Neural progenitor cell (in vitro differentiated cells): ENCODE data around the gene TSHZ2. TPM values are rescaled to one million over a fixed set of nuclear protein-coding genes. Genes with fewer than 3 reads are reported as not detected.
"Not testable (repeated sequence)": the region's sequence is repeated elsewhere in the genome, so short reads cannot be mapped to it uniquely, and the experiment has no call there.

Experiments used
- DNase-seq: peaks from one replicate; pipeline ENCODE4 v3.0.0-alpha.2; 2016; ENCODE audit warnings: low spot score
- H2AFZ ChIP-seq: fragments of 200-600 bp; sonication (generic); replicated peaks from 2 replicates; pipeline ENCODE4 v1.6.1; 2016; ENCODE audit warnings: antibody characterized with exemption
- H3F3A ChIP-seq: fragments of 200-600 bp; sonication (generic); 2 replicates; pipeline ENCODE4 v1.6.1; 2016; ENCODE audit warnings: antibody characterized with exemption, low read depth
- H3K27ac ChIP-seq: fragments of 200-600 bp; sonication (generic); 2 replicates; pipeline ENCODE4 v1.5.1; 2016; ENCODE audit warnings: mild to moderate bottlenecking
- H3K27me3 ChIP-seq: fragments of 200-600 bp; sonication (generic); 2 replicates; pipeline ENCODE4 v1.6.1; 2016; ENCODE audit warnings: mild to moderate bottlenecking, moderate library complexity
- H3K36me3 ChIP-seq: fragments of 200-600 bp; sonication (generic); 2 replicates; pipeline ENCODE4 v1.5.1; 2016
- H3K4me1 ChIP-seq: fragments of 200-600 bp; sonication (generic); 2 replicates; pipeline ENCODE4 v1.6.1; 2016; ENCODE audit warnings: mixed run types
- H3K4me2 ChIP-seq: fragments of 200-600 bp; sonication (generic); 2 replicates; pipeline ENCODE4 v1.6.1; 2016
- H3K4me3 ChIP-seq: fragments of 200-600 bp; sonication (generic); 2 replicates; pipeline ENCODE4 v1.5.1; 2016
- H3K79me2 ChIP-seq: fragments of 200-600 bp; sonication (generic); 2 replicates; pipeline ENCODE4 v1.6.1; 2016; ENCODE audit warnings: low read depth
- H3K9ac ChIP-seq: fragments of 200-600 bp; sonication (generic); 2 replicates; pipeline ENCODE4 v1.6.1; 2016
- H3K9me3 ChIP-seq: fragments of 200-600 bp; sonication (generic); 2 replicates; pipeline ENCODE4 v1.5.1; 2016; ENCODE audit warnings: low read depth
- H4K20me1 ChIP-seq: fragments of 200-600 bp; sonication (generic); 2 replicates; pipeline ENCODE4 v1.6.1; 2016; ENCODE audit warnings: low read depth
- H3K27ac Mint-ChIP-seq: 3 replicates; pipeline ENCODE4 v1.8.0; 2021; ENCODE audit warnings: mixed read lengths
- H3K27me3 Mint-ChIP-seq: 2 replicates; pipeline ENCODE4 v1.8.0; 2022; ENCODE audit warnings: low read depth, mild to moderate bottlenecking, inconsistent platforms, moderate library complexity, mixed read lengths; ENCODE audit not compliant: insufficient read depth
- H3K36me3 Mint-ChIP-seq: 3 replicates; pipeline ENCODE4 v1.8.0; 2021; ENCODE audit warnings: mixed read lengths
- H3K4me1 Mint-ChIP-seq: 3 replicates; pipeline ENCODE4 v1.8.0; 2021; ENCODE audit warnings: mixed read lengths
- H3K4me3 Mint-ChIP-seq: 3 replicates; pipeline ENCODE4 v1.8.0; 2021; ENCODE audit warnings: mild to moderate bottlenecking, moderate library complexity, mixed read lengths
- H3K9me3 Mint-ChIP-seq: 3 replicates; pipeline ENCODE4 v1.8.0; 2020; ENCODE audit warnings: mixed read lengths
- EZH2 ChIP-seq: fragments of 200-600 bp; sonication (generic); IDR thresholded peaks from 2 replicates; pipeline ENCODE4 v1.6.1; 2017; ENCODE audit warnings: antibody characterized with exemption, mild to moderate bottlenecking, moderate library complexity
- EZH2phosphoT487 ChIP-seq: fragments of 200-600 bp; sonication (generic); IDR thresholded peaks from 2 replicates; pipeline ENCODE4 v1.6.1; 2017; ENCODE audit warnings: antibody characterized with exemption
- total RNA-seq: library from RNA; depleted of rRNA; stranded (reverse); fragments of >200 nt; gene quantifications from 2 replicates; pipeline ENCODE4 v1.2.3, GENCODE V29; 2015; ENCODE audit warnings: low replicate concordance
- TF ChIP-seq, protein P1 (sequence below): fragments of 200-600 bp; sonication (generic); IDR thresholded peaks from 2 replicates; pipeline ENCODE4 v1.5.1; 2017; ENCODE audit warnings: antibody characterized with exemption, mild to moderate bottlenecking

The TSHZ2 gene
- total RNA-seq, 1 donor from 2014 or later: 1.8 TPM

DNA sequence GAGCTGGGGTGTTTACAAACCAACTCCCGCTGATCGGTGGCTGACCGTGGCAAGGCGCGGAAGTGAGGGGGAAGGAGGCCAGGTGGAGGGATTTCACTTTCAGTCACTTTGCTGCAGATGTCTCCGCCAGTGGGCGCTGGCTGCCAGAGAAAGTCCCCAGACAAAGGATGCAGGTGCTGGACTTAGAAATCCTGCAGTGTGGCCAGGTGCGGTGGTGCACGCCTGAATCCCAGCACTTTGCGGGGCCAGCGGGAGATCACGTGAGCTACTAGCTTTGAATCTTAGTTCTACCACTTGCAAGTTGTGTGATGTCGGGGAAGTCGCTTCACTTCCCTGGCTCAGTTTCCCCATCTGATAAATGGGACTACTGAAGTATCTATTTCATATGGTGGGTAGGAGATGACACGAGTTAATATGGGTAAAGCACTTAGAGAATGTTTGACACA lies 441.1 kb downstream of the TSHZ2 start:
- Histone ChIP-seq H2AFZ (peak overlapping the region; percentile 98), H3K9me3 (no peaks in the 10 kb centered on the region), H3K4me1 (peaks cover 22% of the 10 kb centered on the region), H3K27ac (no peak overlapping the region), H3K4me2 (peak overlapping the region; percentile 60), H3K9ac (no peak overlapping the region), H3K27me3 (no peaks in the 10 kb centered on the region), H3K36me3 (no peaks in the 10 kb centered on the region), H3F3A (peaks cover 16% of the 10 kb centered on the region), H3K4me3 (peak overlapping the region; percentile 11), H3K79me2 (no peaks in the 10 kb centered on the region), H4K20me1 (no peaks in the 10 kb centered on the region)
- TF ChIP-seq EZH2phosphoT487: no peak
- TF ChIP-seq, protein P1, sequence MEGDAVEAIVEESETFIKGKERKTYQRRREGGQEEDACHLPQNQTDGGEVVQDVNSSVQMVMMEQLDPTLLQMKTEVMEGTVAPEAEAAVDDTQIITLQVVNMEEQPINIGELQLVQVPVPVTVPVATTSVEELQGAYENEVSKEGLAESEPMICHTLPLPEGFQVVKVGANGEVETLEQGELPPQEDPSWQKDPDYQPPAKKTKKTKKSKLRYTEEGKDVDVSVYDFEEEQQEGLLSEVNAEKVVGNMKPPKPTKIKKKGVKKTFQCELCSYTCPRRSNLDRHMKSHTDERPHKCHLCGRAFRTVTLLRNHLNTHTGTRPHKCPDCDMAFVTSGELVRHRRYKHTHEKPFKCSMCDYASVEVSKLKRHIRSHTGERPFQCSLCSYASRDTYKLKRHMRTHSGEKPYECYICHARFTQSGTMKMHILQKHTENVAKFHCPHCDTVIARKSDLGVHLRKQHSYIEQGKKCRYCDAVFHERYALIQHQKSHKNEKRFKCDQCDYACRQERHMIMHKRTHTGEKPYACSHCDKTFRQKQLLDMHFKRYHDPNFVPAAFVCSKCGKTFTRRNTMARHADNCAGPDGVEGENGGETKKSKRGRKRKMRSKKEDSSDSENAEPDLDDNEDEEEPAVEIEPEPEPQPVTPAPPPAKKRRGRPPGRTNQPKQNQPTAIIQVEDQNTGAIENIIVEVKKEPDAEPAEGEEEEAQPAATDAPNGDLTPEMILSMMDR: peak; percentile 65
- peaks cover 2% of the 10 kb centered on the region for H3K36me3 Mint-ChIP-seq
- H3K27ac Mint-ChIP-seq: peak overlapping the region; percentile 86
- H3K4me1 Mint-ChIP-seq: peaks cover 40% of the 10 kb centered on the region
- DNase-seq: peak; percentile 67
- peaks cover 3% of the 10 kb centered on the region for H3K27me3 Mint-ChIP-seq
- H3K4me3 Mint-ChIP-seq: no peak overlapping the region
- H3K9me3 Mint-ChIP-seq: peaks cover 2% of the 10 kb centered on the region

DNA sequence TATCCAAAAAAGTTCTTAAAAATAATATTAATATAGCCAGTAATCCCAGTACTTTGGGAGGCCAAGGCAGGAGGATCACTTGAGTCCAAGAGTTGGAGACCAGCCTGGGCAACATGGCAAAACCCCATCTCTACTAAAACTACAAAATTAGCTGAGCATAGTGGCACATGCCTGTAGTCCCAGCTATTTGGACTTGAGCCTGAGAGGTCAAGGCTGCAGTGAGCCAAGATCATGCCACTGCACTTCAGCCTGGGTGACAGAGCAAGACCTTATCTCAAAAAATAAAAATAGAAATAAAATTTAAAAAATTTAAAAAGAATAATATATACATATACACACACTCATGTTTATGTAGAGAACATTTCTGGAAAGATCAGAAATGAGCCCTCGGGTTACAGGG lies 441.7 kb downstream of the TSHZ2 start:
- not testable (repeated sequence) for H3K27me3 Mint-ChIP-seq, H4K20me1 ChIP-seq, H3K36me3 ChIP-seq, H2AFZ ChIP-seq, H3K9me3 ChIP-seq, H3K4me2 ChIP-seq, H3K27ac Mint-ChIP-seq, H3K4me3 ChIP-seq, H3K36me3 Mint-ChIP-seq, H3K4me3 Mint-ChIP-seq, H3K27me3 ChIP-seq, H3K27ac ChIP-seq, H3K79me2 ChIP-seq, DNase-seq, H3K9ac ChIP-seq, H3K9me3 Mint-ChIP-seq
- peaks cover 36% of the 10 kb centered on the region for H3K4me1 Mint-ChIP-seq
- peaks cover 20% of the 10 kb centered on the region for H3K4me1 ChIP-seq
- H3F3A ChIP-seq: peaks cover 16% of the 10 kb centered on the region

DNA sequence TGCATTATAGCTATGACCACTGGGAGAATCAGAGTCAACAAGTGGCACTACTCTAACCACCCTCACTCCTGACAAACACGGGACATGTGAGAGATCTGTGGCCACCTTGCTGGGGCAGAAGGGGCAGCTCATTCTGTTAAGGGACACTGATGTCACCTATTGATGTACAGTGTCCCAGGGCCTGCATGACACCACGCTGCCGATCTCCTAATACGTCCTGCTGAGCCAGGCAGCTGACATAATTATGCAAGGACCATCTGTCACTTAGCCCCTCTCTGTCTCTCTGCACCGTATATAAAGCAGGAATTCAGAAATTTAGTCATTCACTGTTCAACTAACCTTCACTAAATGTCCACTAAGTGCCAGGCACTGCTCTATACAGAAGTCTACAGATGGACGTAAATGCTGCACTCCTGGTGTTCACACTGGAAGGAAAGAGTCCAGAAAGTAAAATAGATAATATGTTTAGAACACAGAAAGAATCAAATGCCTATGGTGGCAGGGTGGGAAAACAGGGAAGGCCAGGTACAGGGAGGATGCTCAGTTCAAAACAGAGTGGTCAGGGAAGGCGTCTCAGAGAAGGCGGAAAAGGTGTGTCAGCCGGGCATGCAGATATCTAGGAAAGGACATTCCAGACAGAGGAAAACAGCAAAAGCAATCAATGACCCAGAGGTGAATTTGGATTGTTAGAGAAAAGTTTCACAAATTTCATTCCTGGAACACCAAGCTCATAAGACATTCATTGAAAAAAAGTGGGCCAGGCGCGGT lies 447.7 kb downstream of the TSHZ2 start:
- Histone ChIP-seq H3K27me3 (no peaks in the 10 kb centered on the region), H3K27ac (no peak overlapping the region), H3K4me2 (no peak overlapping the region), H4K20me1 (no peaks in the 10 kb centered on the region), H3K36me3 (no peaks in the 10 kb centered on the region), H3K4me3 (no peak overlapping the region), H3K9ac (no peak overlapping the region), H2AFZ (no peak overlapping the region), H3F3A (no peaks in the 10 kb centered on the region), H3K79me2 (no peaks in the 10 kb centered on the region), H3K9me3 (no peaks in the 10 kb centered on the region), H3K4me1 (no peaks in the 10 kb centered on the region)
- H3K9me3 Mint-ChIP-seq: peaks cover 2% of the 10 kb centered on the region
- DNase-seq: no peak
- no peak overlapping the region for H3K4me3 Mint-ChIP-seq
- TF ChIP-seq EZH2phosphoT487 (no peak), EZH2 (no peak)
- TF ChIP-seq, protein P1: no peak
- peaks cover 18% of the 10 kb centered on the region for H3K4me1 Mint-ChIP-seq
- no peak overlapping the region for H3K27ac Mint-ChIP-seq
- H3K36me3 Mint-ChIP-seq: peaks cover 2% of the 10 kb centered on the region
- no peaks in the 10 kb centered on the region for H3K27me3 Mint-ChIP-seq

DNA sequence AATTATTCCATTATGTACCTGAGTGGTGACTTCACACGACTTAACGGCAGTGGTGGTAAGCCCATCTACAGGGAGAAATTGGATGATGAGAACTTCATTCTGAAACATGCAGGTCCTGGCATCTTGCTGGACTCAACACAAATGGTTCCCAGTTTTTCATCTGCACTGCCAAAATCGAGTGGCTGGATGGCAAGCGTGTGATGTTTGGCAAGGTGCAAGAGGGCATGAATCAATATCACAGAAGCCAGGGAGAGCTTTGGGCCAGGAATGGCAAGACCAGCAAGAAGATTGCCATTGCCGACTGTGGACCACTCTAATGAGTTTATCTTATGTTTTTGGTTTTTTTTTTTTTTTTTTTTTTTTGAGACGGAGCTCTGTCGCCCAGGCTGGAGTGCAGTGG lies 449.2 kb downstream of the TSHZ2 start:
- Histone ChIP-seq H3K4me1 (no peaks in the 10 kb centered on the region), H3F3A (no peaks in the 10 kb centered on the region), H3K27me3 (no peaks in the 10 kb centered on the region), H3K79me2 (no peaks in the 10 kb centered on the region), H3K4me3 (no peak overlapping the region), H3K36me3 (no peaks in the 10 kb centered on the region), H4K20me1 (no peaks in the 10 kb centered on the region), H3K9me3 (no peaks in the 10 kb centered on the region), H3K9ac (no peak overlapping the region), H3K4me2 (no peak overlapping the region), H2AFZ (no peak overlapping the region), H3K27ac (no peak overlapping the region)
- peaks cover 2% of the 10 kb centered on the region for H3K9me3 Mint-ChIP-seq
- no peak for DNase-seq
- no peak for TF ChIP-seq EZH2
- no peak for TF ChIP-seq EZH2phosphoT487
- TF ChIP-seq, protein P1: no peak
- H3K4me1 Mint-ChIP-seq: peaks cover 10% of the 10 kb centered on the region
- no peaks in the 10 kb centered on the region for H3K27me3 Mint-ChIP-seq
- H3K4me3 Mint-ChIP-seq: no peak overlapping the region
- peaks cover 2% of the 10 kb centered on the region for H3K36me3 Mint-ChIP-seq
- no peak overlapping the region for H3K27ac Mint-ChIP-seq
